ENCODE measurements around the gene PTPN2.

Gene PTPN2

GRCh38 chr18:12928641-12929040 is 44.6 kb upstream of the PTPN2 start:
- H3K4me3 ChIP-seq (ENCODE audit: low read depth, low read length) = no peak overlapping the region

GRCh38 chr18:12928206-12928605 is 44.2 kb upstream of the PTPN2 start:
- TF ChIP-seq CTCF (IDR thresholded peaks at IDR 0.05; ENCODE audit: low read depth, low read length) = no peak
- H3K4me1 ChIP-seq = no peaks in the 10 kb centered on the region

More at GRCh38 chr18:12928641-12929040, 44.6 kb upstream of the PTPN2 start:
- Histone ChIP-seq H3K36me3 (no peaks in the 10 kb centered on the region), H3K4me1 (no peaks in the 10 kb centered on the region), H3K27me3 (no peaks in the 10 kb centered on the region), H3K9me3 (no peaks in the 10 kb centered on the region)
- no peak for DNase-seq
- TF ChIP-seq CTCF (IDR thresholded peaks at IDR 0.05; ENCODE audit: low read depth, low read length) = no peak

GRCh38 chr18:12924616-12925015 is 40.6 kb upstream of the PTPN2 start:
- TF ChIP-seq CTCF (IDR thresholded peaks at IDR 0.05; ENCODE audit: low read depth, low read length) = no peak
- H3K9me3 ChIP-seq = no peaks in the 10 kb centered on the region
- H3K36me3 ChIP-seq = no peaks in the 10 kb centered on the region
- DNase-seq = no peak
- no peaks in the 10 kb centered on the region for H3K4me1 ChIP-seq
- H3K4me3 ChIP-seq (ENCODE audit: low read depth, low read length) = no peak overlapping the region
- no peaks in the 10 kb centered on the region for H3K27me3 ChIP-seq

More at GRCh38 chr18:12928206-12928605, 44.2 kb upstream of the PTPN2 start:
- no peaks in the 10 kb centered on the region for H3K36me3 ChIP-seq
- DNase-seq = no peak
- H3K27me3 ChIP-seq = no peaks in the 10 kb centered on the region
- no peak overlapping the region for H3K4me3 ChIP-seq (ENCODE audit: low read depth, low read length)
- H3K9me3 ChIP-seq = no peaks in the 10 kb centered on the region

GRCh38 chr18:12922266-12922665 is 38.2 kb upstream of the PTPN2 start:
- no peaks in the 10 kb centered on the region for H3K36me3 ChIP-seq
- no peak for TF ChIP-seq CTCF (IDR thresholded peaks at IDR 0.05; ENCODE audit: low read depth, low read length)
- H3K9me3 ChIP-seq = no peaks in the 10 kb centered on the region
- DNase-seq = no peak
- H3K4me3 ChIP-seq (ENCODE audit: low read depth, low read length) = no peak overlapping the region
- H3K4me1 ChIP-seq = no peaks in the 10 kb centered on the region
- H3K27me3 ChIP-seq = no peaks in the 10 kb centered on the region

- no peak for TF ChIP-seq CTCF (IDR thresholded peaks at IDR 0.05; ENCODE audit: low read depth, low read length)
- Histone ChIP-seq H3K4me3 (ENCODE audit: low read depth, low read length) (no peak overlapping the region), H3K9me3 (no peaks in the 10 kb centered on the region), H3K27me3 (no peaks in the 10 kb centered on the region), H3K4me1 (no peaks in the 10 kb centered on the region), H3K36me3 (no peaks in the 10 kb centered on the region)
- DNase-seq = no peak
These were observed 37.1 kb upstream of the PTPN2 start for GRCh38 chr18:12921178-12921577.

- no peak overlapping the region for H3K4me3 ChIP-seq (ENCODE audit: low read depth, low read length)
- no peaks in the 10 kb centered on the region for H3K27me3 ChIP-seq
- DNase-seq = no peak
These were observed 28.1 kb upstream of the PTPN2 start for GRCh38 chr18:12911929-12912703.

More at GRCh38 chr18:12911929-12912703, 28.1 kb upstream of the PTPN2 start:
- Histone ChIP-seq H3K9me3 (no peaks in the 10 kb centered on the region), H3K4me1 (no peaks in the 10 kb centered on the region), H3K36me3 (no peaks in the 10 kb centered on the region)
- TF ChIP-seq CTCF (IDR thresholded peaks at IDR 0.05; ENCODE audit: low read depth, low read length) = no peak
